NCI-H748 (cell line): ENCODE data around the gene ST3GAL5.

ENCODE experiments used
- DNase-seq: peaks from one replicate; lab custom pipeline; 2025; ENCODE audit not compliant: unreplicated experiment; lab: John Stamatoyannopoulos, UW

The ST3GAL5 gene

DNA sequence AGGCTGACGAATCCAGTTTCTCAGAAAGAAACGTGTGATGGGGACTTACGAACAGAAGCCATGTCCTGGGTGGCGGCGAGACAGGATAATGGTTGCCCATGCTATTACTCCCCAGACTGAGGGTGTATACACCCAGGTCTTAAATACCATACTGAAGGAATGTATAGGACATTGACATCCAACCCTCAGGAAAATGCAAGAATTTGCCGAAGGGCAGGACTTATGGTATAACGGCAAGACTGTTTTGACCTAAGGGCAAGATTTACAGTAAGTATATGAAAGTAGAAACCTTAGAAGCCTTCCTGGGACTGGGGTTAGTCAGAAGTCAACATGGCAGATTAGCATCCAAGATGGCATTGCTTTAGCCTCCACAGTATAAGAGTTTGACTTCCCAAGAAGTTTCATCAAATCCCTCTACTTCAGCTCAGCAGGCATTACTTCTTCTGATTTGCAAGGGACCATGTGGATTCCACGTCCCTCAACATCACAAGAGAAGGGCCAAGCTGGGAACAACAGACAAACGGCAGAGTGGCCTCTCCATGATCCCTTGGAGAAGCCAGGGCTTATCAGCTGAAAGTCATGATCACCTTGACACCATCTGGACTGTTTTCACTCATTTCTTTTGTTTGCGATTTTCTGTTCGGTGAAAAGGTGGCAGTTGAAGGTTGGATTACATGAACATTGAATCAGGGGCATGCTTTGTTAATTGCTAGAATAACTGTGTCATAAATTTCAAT is 21.1 kb downstream of the ST3GAL5 start:
- no peak for DNase-seq

DNA sequence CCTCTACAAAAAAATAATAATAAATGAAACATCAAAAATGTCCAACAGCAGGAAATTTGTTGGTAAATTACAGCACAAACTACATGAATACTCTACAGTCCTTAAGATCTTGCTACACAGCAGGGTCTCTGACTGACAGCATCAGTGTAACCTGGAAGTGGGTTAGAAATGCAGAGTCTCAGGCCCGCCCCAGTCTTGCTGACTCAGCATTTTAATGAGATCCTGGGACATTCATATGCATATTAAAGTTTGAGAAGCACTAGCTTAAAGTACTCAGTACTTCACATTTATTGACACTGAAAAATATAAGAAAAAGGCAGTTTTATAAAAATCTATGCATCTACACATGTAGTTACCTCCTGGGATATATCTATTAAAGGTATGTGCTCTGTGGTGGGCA is 21.7 kb downstream of the ST3GAL5 start:
- DNase-seq: no peak

DNA sequence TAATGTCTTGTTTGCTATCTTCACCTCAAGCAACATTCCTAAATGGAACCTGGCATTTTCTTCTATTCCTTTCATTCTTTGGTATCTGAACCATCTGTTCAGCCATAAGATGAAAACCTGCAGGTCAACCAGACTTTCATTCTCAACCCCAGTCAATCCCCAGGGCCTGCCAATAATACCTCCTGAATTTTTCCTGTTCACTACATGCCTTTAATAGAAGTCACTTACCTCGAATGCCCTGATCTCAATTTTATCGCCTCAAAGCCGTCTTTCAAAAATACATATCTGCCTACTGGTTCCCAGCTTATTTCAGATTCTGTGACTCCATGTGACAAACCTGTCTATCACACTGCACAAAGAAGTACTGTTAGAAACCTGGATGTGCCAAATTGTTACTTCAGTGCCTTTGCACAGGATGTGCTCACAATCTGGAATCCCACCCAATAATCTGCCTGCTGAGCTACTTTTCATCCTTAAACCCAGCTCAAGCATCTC is 22.6 kb downstream of the ST3GAL5 start:
- DNase-seq: no peak

GRCh38 chr2:85865539-85866164 is 23.1 kb downstream of the ST3GAL5 start:
- no peak for DNase-seq

DNA sequence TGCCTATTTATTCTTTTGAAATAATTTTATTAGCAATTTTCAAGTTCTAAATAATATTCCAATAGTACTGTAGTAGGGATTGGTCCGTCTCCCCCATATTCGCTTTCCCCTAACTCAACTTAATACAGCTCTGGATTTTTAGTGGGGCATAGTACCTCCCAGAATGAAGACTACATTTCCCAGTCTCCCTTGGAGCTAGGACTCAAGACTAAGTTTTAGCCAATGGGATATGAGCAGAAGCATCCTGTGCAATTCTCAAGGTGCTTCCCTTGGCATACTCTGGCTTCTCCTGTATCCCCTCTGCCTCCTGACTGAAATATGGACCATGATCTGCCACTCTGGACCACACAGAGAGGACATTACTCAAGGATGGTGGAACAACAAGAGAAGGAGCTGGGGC is 24.1 kb downstream of the ST3GAL5 start:
- no peak for DNase-seq

GRCh38 chr2:85862426-85862825 is 26.4 kb downstream of the ST3GAL5 start:
- DNase-seq: no peak

GRCh38 chr2:85861650-85862049 is 27.1 kb downstream of the ST3GAL5 start:
- no peak for DNase-seq

- DNase-seq: no peak
Measured at GRCh38 chr2:85861180-85861579, 27.6 kb downstream of the ST3GAL5 start.

DNA sequence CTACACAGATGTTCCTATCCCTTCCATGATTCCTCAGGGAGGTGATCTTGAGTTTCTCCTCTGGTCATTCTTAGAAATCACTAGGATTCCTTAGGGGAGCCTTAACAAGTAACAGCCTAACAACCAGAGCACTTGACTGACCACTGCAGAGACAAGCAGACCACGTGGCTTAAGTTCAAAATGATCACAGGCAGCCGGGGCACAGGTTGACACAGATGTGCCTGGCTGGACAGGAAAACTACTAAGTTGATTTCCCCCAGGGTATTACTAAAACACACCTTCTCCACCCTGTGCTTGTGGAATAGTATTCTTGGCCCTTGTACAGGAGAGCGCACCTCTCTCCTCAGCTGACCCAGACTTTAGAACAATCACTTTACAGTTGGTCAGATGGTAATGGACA is 29.9 kb downstream of the ST3GAL5 start:
- DNase-seq: no peak

DNA sequence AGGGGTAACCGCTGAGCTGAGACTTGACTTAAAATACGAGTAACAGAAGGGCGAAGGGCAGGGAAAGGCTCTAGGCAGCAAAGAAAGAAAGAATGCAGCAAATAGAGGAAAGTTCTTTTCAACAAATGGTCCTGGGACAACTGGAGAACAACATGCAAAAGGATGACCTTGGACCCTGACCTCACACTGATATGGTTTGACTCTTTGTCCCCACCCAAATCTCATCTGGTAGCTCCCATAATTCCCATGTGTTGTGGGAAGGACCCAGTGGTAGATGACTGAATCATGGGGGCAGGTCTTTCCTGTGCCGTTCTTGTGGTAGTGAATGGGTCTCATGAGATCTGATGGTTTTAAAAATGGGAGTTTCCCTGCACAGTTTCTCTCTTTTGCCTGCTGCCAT is 33.9 kb downstream of the ST3GAL5 start:
- no peak for DNase-seq

DNA sequence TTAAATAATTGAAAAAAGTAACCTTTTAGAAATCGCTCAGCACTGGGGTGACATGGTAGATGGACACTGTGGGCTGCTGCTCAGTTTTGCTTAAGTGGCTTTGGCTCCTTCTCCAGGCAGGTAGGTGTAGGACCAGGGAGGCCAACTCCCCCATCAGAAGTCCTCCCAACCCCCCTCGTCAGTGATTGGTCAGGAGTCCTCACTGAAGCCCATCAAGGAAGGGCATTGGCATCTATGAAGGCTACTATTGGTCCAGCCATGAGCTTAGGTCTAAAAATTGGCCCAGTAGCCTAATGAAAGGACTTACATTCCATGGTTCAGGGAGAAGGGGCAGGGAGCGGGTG is 34.7 kb downstream of the ST3GAL5 start:
- no peak for DNase-seq

- no peak for DNase-seq
Measured at GRCh38 chr2:85853499-85854165, 35.2 kb downstream of the ST3GAL5 start.

DNA sequence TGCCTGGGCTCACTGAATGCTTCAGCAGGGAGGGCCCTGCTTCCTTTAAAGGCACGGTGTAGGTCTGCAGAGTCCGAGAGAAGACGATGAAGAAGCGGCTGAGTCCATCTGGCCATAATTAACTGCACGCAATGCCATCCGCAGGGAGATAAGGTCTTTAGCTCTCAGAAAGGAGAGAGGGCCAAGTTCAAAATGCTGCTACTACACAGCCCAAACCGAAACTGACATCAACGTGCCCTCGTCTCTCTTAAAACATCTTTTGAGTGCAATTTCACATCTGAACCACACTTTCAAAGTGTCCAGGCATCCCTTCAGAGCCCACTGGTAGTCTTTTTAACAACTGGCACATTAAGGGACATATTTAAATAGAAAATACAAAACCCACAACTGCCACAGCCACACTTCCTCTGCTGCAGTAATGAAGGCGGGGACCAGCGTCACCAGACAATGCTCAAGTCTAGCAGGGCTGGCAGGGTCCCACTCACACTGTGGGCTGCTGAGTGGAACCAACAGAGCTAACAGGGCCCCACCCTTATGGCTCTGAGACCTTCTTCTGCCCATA is 35.8 kb downstream of the ST3GAL5 start:
- DNase-seq: no peak

DNA sequence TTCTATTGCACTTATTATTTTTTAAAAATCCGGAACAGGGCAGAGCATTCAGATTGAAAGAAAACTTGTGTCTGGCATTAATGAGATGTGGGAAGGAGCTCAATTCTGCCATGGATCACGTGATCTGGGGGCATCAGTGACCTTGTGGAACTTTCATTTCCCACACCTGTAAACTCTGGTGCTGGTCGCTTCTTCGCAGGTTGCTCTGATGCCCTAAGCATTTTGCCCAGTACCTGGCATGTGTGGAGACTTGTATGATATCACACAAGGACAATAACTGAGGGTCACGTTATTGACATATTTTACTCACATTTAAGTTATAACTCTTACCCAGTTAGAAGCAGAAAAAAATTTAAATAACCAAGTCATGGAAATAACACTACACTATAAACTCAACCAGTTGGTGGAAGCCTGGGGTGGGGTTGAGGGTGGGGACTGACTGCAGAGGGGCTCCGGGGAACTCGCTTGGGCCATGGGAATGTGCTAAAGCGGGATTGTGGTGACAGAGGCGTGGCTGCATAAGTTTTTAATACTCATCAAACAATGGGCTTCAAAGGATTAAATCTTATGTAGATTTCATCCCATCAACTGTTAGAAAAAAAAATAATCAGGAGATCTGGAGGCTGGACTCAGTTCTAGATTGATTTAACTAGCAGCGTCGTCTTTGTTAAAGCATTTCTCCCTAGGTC is 36.5 kb downstream of the ST3GAL5 start:
- DNase-seq: no peak

DNA sequence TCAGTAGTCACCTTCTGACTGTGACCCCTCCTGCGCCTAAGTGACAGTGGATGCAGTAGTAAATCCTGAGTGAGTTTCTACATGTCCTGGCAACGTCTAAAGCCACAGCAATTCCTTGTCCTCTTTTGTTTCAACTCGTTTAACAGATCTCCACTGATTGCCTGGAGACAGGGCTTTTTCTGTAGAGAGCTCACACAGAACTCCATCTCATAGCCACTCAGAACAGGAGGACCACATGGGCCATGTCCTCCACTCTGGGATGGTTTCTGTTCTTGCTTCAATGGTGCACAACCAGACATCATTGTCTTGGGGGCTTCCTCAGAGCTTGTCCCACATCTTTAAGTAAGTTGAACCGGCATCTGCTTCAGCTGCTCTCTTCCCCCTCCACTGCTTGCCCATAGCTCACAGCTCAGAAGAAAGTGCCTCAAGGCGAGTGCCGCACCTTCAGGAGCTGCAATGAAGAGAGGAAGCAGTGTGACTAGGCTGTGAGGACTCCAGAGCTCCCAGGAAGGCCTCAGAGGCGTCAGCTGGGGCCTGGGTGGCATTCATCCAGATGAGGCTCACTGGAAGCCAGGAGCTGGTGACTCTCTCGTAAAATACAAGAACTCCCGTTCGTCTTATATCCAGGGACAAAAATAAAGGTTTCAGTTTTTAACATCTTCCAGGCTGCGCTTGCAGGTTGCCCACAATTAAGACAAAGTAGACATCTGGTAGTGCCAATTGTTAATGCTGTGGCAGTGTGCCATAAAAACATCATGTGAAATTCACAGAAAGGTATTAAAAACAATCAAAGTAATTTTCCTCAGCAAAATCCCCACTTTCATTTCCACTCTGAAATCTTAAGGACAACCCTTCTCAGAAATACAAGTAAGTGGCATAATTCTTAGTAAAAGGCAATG is 37.3 kb downstream of the ST3GAL5 start:
- no peak for DNase-seq

- no peak for DNase-seq
Measured at GRCh38 chr2:85850451-85850850, 38.3 kb downstream of the ST3GAL5 start.

GRCh38 chr2:85847051-85847588 is 41.7 kb downstream of the ST3GAL5 start:
- no peak for DNase-seq

- DNase-seq: no peak
Measured at GRCh38 chr2:85846411-85846810, 42.4 kb downstream of the ST3GAL5 start.

DNA sequence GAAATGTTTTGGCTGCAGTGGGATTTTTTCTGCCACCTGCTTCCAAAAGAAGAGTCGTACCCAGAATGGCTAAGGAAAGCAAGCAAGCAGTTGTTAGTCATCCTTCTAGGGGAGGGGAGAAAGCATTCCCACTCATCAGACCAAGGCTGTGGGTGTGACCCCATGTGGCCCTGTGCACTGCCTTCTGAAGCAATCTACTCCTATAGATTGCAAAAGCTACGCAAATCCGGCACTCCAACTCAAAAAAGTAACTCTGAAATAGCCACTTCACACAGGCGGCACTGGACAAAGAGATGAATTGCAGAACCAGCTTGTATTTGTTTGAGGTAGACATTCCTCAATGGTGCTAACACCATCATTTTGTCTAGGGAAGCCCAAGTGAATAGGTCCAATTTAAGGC is 44.3 kb downstream of the ST3GAL5 start:
- DNase-seq: no peak

- DNase-seq: peak; percentile 0
Measured at GRCh38 chr2:85843543-85843942, 45.2 kb downstream of the ST3GAL5 start.
